GM19025 (cell line): ENCODE results near the gene SH2D5.
"Not testable (repeated sequence)": the region's sequence is repeated elsewhere in the genome, so short reads cannot be mapped to it uniquely, and the experiment has no call there.

ENCODE experiments used
- ATAC-seq: cut with Tn5 transposase; IDR thresholded peaks from one replicate; pipeline ENCODE4 v1.9.1; 2021; ENCODE audit warnings: mild to moderate bottlenecking, low read depth, moderate library complexity; ENCODE audit not compliant: unreplicated experiment

SH2D5 gene

GRCh38 chr1:20729155-20729931 is 3.2 kb downstream of the SH2D5 start:
- no peak for ATAC-seq

GRCh38 chr1:20728371-20729154 is 3.9 kb downstream of the SH2D5 start:
- ATAC-seq = no peak

GRCh38 chr1:20727746-20728316 is 4.7 kb downstream of the SH2D5 start:
- no peak for ATAC-seq

GRCh38 chr1:20726932-20727745 is 5.4 kb downstream of the SH2D5 start:
- no peak for ATAC-seq

- ATAC-seq = no peak
Measured at GRCh38 chr1:20726118-20726911, 6.2 kb downstream of the SH2D5 start.

- no peak for ATAC-seq
Measured at GRCh38 chr1:20725189-20726117, 7.0 kb downstream of the SH2D5 start.

GRCh38 chr1:20724364-20725188 is 7.9 kb downstream of the SH2D5 start:
- ATAC-seq = no peak

GRCh38 chr1:20723537-20724363 is 8.8 kb downstream of the SH2D5 start:
- no peak for ATAC-seq

- ATAC-seq = no peak
Measured at GRCh38 chr1:20723159-20723536, 9.4 kb downstream of the SH2D5 start.

- ATAC-seq = no peak
Measured at GRCh38 chr1:20721117-20722061, 11.1 kb downstream of the SH2D5 start.

GRCh38 chr1:20720631-20721091 is 11.8 kb downstream of the SH2D5 start:
- ATAC-seq = no peak

- no peak for ATAC-seq
Measured at GRCh38 chr1:20719871-20720620, 12.5 kb downstream of the SH2D5 start.

GRCh38 chr1:20719261-20719660 is 13.2 kb downstream of the SH2D5 start:
- no peak for ATAC-seq

GRCh38 chr1:20718343-20718882 is 14.1 kb downstream of the SH2D5 start:
- ATAC-seq = not testable (repeated sequence)
